ENCODE data around the gene CCN6. TPM values are rescaled to one million over a fixed set of nuclear protein-coding genes. Genes with fewer than 3 reads are reported as not detected.
A peak's percentile ranks its signal among the peaks of the same experiment; 100 is the strongest.

Gene CCN6
- total RNA-seq, 4 donors from 2014 or later: 0.39 to 0.42 TPM; not detected in 2

DNA sequence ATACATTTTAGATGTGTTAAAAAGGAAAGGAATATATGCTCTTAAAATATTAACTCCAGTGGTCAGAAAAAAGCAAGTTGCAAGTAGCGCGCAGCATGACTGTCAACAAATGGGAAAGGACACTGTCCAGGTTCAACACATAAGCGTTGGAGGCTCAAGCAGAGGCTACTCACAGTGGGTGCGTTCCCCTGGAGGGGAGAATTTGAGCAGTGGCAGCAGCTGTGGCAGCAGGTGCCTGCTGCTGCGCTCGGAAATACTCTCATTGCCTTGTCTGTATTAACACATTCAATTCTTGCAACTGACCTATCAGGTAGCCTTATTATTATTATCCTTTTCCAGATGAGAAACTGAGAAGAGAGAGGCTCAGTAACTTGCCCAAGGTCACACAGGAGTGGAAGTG is 21.9 kb upstream of the CCN6 start:
- WGBS, 2 donors: 89 to 90% methylated on average over 6 of the region's 6 CpGs
- peaks cover 0 to 86% (median 33%) of the 10 kb centered on the region in 4 donors for H3K4me1 ChIP-seq
- no peak for DNase-seq (ENCODE audit: low spot score in 2 of 2)
- no peaks in the 10 kb centered on the region for H3K27me3 ChIP-seq
- H3K4me3 ChIP-seq: no peak overlapping the region
- H3K9me3 ChIP-seq: no peaks in the 10 kb centered on the region
- peak overlapping the region in 3 of 4 donors; percentile 53 to 96 (median 91) for H3K27ac ChIP-seq
- no peak for TF ChIP-seq CTCF (IDR thresholded peaks at IDR 0.05)
- TF ChIP-seq EP300 (IDR thresholded peaks at IDR 0.05): no peak
- no peak for TF ChIP-seq POLR2A (IDR thresholded peaks at IDR 0.05)
- no peaks in the 10 kb centered on the region for H3K36me3 ChIP-seq

DNA sequence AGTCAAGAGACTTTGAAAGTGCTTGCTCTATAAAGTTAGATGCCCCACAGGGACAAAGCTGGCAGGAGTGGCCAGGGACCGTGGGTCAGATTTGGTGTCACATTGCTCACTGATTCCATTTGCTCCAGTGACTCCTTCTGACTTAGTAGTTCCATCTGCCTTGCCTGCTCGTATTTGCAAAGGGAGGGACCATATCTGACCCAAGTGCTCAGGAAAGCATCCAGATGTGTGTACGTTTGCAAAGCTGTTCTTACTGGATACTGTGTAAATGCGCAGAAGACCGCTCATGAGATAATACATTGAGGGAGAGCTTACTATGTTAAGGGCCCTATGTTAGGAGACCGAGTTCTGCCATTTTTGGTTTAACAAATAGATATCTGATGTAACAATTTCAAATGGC is 21.2 kb upstream of the CCN6 start:
- DNase-seq (ENCODE audit: low spot score in 2 of 2): no peak
- Histone ChIP-seq H3K27ac (peak overlapping the region; percentile 41 to 96 (median 72)), H3K4me1 (peaks cover 0 to 93% (median 33%) of the 10 kb centered on the region in 4 donors), H3K9me3 (no peaks in the 10 kb centered on the region), H3K36me3 (no peaks in the 10 kb centered on the region), H3K4me3 (no peak overlapping the region), H3K27me3 (no peaks in the 10 kb centered on the region)
- TF ChIP-seq EP300 (IDR thresholded peaks at IDR 0.05) (no peak), POLR2A (IDR thresholded peaks at IDR 0.05) (no peak), CTCF (IDR thresholded peaks at IDR 0.05) (no peak)
- 80 to 82% methylated on average over 6 of the region's 6 CpGs for WGBS, 2 donors

GRCh38 chr6:112033791-112034615 is 19.9 kb upstream of the CCN6 start:
- no peak for TF ChIP-seq CTCF (IDR thresholded peaks at IDR 0.05)
- peak; percentile 21 to 75 for TF ChIP-seq EP300 (IDR thresholded peaks at IDR 0.05)
- no peak for TF ChIP-seq POLR2A (IDR thresholded peaks at IDR 0.05)
- no peaks in the 10 kb centered on the region for H3K9me3 ChIP-seq
- no peak for DNase-seq (ENCODE audit: low spot score in 2 of 2)
- WGBS, 2 donors: 47 to 48% methylated on average over 6 of the region's 6 CpGs
- no peaks in the 10 kb centered on the region for H3K27me3 ChIP-seq
- no peak overlapping the region for H3K4me3 ChIP-seq
- peak overlapping the region; percentile 65 to 96 (median 86) for H3K27ac ChIP-seq
- H3K4me1 ChIP-seq: peaks cover 0 to 94% (median 41%) of the 10 kb centered on the region in 4 donors
- no peaks in the 10 kb centered on the region for H3K36me3 ChIP-seq

GRCh38 chr6:112034616-112034995 is 19.3 kb upstream of the CCN6 start:
- WGBS, 2 donors: 88 to 90% methylated on average over 4 of the region's 4 CpGs
- Histone ChIP-seq H3K9me3 (no peaks in the 10 kb centered on the region), H3K36me3 (no peaks in the 10 kb centered on the region), H3K4me3 (no peak overlapping the region), H3K27me3 (no peaks in the 10 kb centered on the region), H3K4me1 (peaks cover 0 to 94% (median 45%) of the 10 kb centered on the region in 4 donors), H3K27ac (peak overlapping the region; percentile 65 to 96 (median 86))
- DNase-seq (ENCODE audit: low spot score in 2 of 2): no peak
- TF ChIP-seq EP300 (IDR thresholded peaks at IDR 0.05) (no peak), POLR2A (IDR thresholded peaks at IDR 0.05) (no peak), CTCF (IDR thresholded peaks at IDR 0.05) (no peak)

- TF ChIP-seq EP300 (IDR thresholded peaks at IDR 0.05) (no peak), CTCF (IDR thresholded peaks at IDR 0.05) (no peak), POLR2A (IDR thresholded peaks at IDR 0.05) (no peak)
- H3K27me3 ChIP-seq: no peaks in the 10 kb centered on the region
- no peak for DNase-seq (ENCODE audit: low spot score in 2 of 2)
- H3K36me3 ChIP-seq: no peaks in the 10 kb centered on the region
- H3K4me3 ChIP-seq: no peak overlapping the region
- WGBS, 2 donors: 77 to 89% methylated on average over 4 of the region's 4 CpGs
- H3K9me3 ChIP-seq: no peaks in the 10 kb centered on the region
- peak overlapping the region; percentile 67 to 96 (median 86) for H3K27ac ChIP-seq
- H3K4me1 ChIP-seq: peaks cover 0 to 94% (median 43%) of the 10 kb centered on the region in 4 donors
These were observed 17.7 kb upstream of the CCN6 start for GRCh38 chr6:112036088-112036637.

Measured in tibial nerve (tissue), 4 donors.